Suprapubic skin (tissue), 4 donors: Measurements from ENCODE around the gene PLB1. TPM values are rescaled to one million over a fixed set of nuclear protein-coding genes. Genes with fewer than 3 reads are reported as not detected.
"Not testable (repeated sequence)": the region's sequence is repeated elsewhere in the genome, so short reads cannot be mapped to it uniquely, and the experiment has no call there.

Source experiments
- DNase-seq, 2 donors: peaks; one replicate each; pipeline ENCODE4 v3.0.0-alpha.2; 2019; ENCODE audit warnings: low spot score in 2 of 2
- H3K27ac ChIP-seq: fragments of 200-600 bp; sonication (generic); one replicate; pipeline ENCODE4 v1.5.1; 2019
- H3K27me3 ChIP-seq: fragments of 200-600 bp; sonication (generic); one replicate; pipeline ENCODE4 v1.5.1; 2019
- H3K36me3 ChIP-seq: fragments of 200-600 bp; sonication (generic); one replicate; pipeline ENCODE4 v1.5.1; 2019
- H3K4me1 ChIP-seq: fragments of 200-600 bp; sonication (generic); one replicate; pipeline ENCODE4 v1.5.1; 2019
- H3K4me3 ChIP-seq: fragments of 200-600 bp; sonication (generic); one replicate; pipeline ENCODE4 v1.5.1; 2019; ENCODE audit warnings: mild to moderate bottlenecking
- H3K9me3 ChIP-seq: fragments of 200-600 bp; sonication (generic); one replicate; pipeline ENCODE4 v1.5.1; 2019
- EP300 ChIP-seq: sonication (generic); formaldehyde crosslinking; IDR thresholded peaks from one replicate; pipeline ENCODE4 v1.6.1; 2017; ENCODE audit warnings: antibody characterized with exemption
- POLR2A ChIP-seq, 2 donors: fragments of 450-650 bp; IDR thresholded peaks; one replicate each; pipeline ENCODE4 v1.6.1; 2017; ENCODE audit warnings: antibody characterized with exemption in 2 of 2, mild to moderate bottlenecking in 2 of 2, moderate library complexity in 2 of 2
- POLR2AphosphoS5 ChIP-seq, 3 donors: sonication (generic); formaldehyde crosslinking; IDR thresholded peaks; one replicate each; pipeline ENCODE4 v1.6.1; 2017; ENCODE audit warnings: antibody characterized with exemption in 3 of 3
- WGBS: methylation state at CpG from one replicate; pipeline ENCODE4 v1.1.5; 2018; 5-methylcytosine and 5-hydroxymethylcytosine counted together
- total RNA-seq, 4 donors: library from RNA; depleted of rRNA; stranded (reverse); fragments of >200 nt; gene quantifications; one replicate each; pipeline ENCODE4 v1.1.0, GENCODE V29; 2016
- TF ChIP-seq, protein P1 (sequence below), 2 donors: fragments of 200-600 bp in 1 of 2; fragments of 450-650 bp in 1 of 2; sonication (generic) in 1 of 2; IDR thresholded peaks; one replicate each; pipeline ENCODE4 v1.5.1; 2016 to 2019; ENCODE audit warnings: antibody characterized with exemption in 2 of 2, mild to moderate bottlenecking in 1 of 2, moderate library complexity in 1 of 2

The PLB1 gene
- total RNA-seq, 4 donors from 2014 or later, result 3.9 to 21.6 (median 9.1) TPM

DNA sequence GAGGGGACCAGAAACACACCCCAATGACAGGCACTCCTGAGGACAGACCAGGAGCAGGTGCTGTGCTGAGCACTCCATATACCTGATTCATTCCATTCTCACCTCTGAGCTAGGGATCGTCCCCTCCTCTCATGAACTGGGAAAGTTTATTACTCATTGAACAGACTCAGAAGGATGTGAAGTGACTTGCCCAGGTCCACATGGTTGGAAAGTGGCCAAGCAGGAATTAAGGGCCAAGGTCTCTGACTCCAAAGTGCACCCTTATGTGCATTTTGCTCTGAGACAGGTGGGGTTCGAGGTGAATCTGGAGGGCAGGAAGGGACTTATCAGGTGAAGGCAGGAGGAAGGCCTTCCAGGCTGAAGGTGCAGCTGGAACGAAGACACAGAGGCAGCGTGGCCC is 25.1 kb upstream of the PLB1 start:
- no peaks in the 10 kb centered on the region for H3K9me3 ChIP-seq
- no peak for TF ChIP-seq EP300
- no peak for TF ChIP-seq POLR2A (IDR thresholded peaks at IDR 0.05)
- TF ChIP-seq, protein P1, sequence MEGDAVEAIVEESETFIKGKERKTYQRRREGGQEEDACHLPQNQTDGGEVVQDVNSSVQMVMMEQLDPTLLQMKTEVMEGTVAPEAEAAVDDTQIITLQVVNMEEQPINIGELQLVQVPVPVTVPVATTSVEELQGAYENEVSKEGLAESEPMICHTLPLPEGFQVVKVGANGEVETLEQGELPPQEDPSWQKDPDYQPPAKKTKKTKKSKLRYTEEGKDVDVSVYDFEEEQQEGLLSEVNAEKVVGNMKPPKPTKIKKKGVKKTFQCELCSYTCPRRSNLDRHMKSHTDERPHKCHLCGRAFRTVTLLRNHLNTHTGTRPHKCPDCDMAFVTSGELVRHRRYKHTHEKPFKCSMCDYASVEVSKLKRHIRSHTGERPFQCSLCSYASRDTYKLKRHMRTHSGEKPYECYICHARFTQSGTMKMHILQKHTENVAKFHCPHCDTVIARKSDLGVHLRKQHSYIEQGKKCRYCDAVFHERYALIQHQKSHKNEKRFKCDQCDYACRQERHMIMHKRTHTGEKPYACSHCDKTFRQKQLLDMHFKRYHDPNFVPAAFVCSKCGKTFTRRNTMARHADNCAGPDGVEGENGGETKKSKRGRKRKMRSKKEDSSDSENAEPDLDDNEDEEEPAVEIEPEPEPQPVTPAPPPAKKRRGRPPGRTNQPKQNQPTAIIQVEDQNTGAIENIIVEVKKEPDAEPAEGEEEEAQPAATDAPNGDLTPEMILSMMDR (IDR thresholded peaks at IDR 0.05), result no peak
- TF ChIP-seq POLR2AphosphoS5 (IDR thresholded peaks at IDR 0.05), result no peak
- no peaks in the 10 kb centered on the region for H3K36me3 ChIP-seq
- no peak overlapping the region for H3K4me3 ChIP-seq
- no peaks in the 10 kb centered on the region for H3K27me3 ChIP-seq
- no peak for DNase-seq
- peaks cover 18% of the 10 kb centered on the region for H3K4me1 ChIP-seq
- no peak overlapping the region for H3K27ac ChIP-seq
- 72% methylated on average over 4 of the region's 4 CpGs for WGBS

DNA sequence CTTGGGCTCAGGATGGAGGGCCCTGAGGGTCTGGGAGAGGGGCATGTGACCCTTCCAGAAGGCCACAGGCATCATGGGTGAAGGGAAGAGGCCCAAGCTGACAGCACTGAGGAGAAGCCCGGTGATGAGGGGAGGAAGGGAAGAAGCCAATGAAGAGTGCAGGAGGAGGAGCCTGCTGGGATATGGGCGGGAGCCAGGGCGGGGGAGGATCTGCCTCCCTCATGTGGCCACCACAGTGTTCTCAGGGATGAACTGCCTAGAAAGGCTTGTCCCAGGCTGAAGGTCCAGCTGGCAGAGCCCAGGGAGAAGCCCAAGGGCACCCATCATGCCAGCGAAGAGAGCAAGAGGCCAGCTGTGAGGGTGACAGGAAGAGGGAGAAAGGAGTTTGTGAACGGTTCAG is 24.6 kb upstream of the PLB1 start:
- TF ChIP-seq POLR2AphosphoS5 (IDR thresholded peaks at IDR 0.05), result no peak
- TF ChIP-seq, protein P1 (IDR thresholded peaks at IDR 0.05), result no peak
- 86% methylated on average over 5 of the region's 5 CpGs for WGBS
- H3K27ac ChIP-seq, result no peak overlapping the region
- H3K9me3 ChIP-seq, result no peaks in the 10 kb centered on the region
- no peaks in the 10 kb centered on the region for H3K27me3 ChIP-seq
- H3K4me1 ChIP-seq, result peaks cover 18% of the 10 kb centered on the region
- H3K4me3 ChIP-seq, result no peak overlapping the region
- DNase-seq, result no peak
- no peaks in the 10 kb centered on the region for H3K36me3 ChIP-seq

DNA sequence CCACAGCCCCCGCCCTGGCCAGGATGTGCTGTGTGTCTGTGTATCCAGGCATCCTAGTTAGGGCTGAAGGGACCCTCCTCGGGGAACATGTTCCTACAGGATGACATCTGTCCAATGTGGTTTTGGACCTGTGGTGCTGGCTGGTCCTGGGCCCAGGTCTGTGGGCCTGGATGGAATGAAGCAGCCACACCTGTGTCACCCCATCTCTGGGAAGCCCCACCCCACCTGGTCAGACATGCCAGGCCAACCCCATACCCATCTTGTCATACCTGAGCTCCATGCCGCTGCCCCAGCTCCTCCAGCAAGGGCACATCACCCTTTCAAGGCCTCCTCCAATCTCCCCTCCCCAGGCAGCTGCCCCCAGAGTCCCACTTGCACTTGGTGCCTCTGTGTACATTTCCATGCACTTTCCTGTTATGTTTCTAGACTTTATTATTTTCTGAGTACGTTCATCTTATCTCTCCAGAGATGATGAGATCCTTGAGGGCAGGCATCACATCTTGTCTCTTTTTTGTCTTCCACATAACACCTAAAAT is 24.1 kb upstream of the PLB1 start:
- Histone ChIP-seq H3K36me3 (no peaks in the 10 kb centered on the region), H3K4me1 (peaks cover 18% of the 10 kb centered on the region), H3K27ac (no peak overlapping the region), H3K4me3 (no peak overlapping the region), H3K27me3 (no peaks in the 10 kb centered on the region), H3K9me3 (no peaks in the 10 kb centered on the region)
- 87% methylated on average over 3 of the region's 4 CpGs for WGBS
- DNase-seq, result no peak
- TF ChIP-seq POLR2AphosphoS5 (IDR thresholded peaks at IDR 0.05) (no peak), EP300 (no peak), POLR2A (IDR thresholded peaks at IDR 0.05) (no peak)
- TF ChIP-seq, protein P1 (IDR thresholded peaks at IDR 0.05), result no peak

DNA sequence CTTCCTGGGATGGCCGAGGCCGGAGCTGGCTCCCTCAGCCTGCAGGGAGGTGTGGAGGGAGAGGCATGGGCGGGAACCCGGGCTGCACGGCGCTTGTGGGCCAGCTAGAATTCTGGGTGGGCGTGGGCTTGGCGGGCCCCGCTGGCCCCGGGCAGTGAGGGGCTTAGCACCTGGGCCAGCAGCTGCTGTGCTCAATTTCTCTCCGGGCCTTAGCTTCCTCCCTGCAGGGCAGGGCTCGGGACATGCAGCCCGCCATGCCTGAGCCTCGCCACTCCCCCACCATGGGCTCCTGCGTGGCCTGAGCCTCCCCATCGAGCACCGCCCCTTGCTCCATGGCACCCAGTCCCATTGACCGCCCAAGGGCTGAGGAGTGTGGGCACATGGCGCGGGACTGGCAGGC is 23.2 kb upstream of the PLB1 start:
- not testable (repeated sequence) for H3K27ac ChIP-seq, H3K4me3 ChIP-seq, DNase-seq, H3K36me3 ChIP-seq, H3K9me3 ChIP-seq, H3K27me3 ChIP-seq
- 89% methylated on average over 7 of the region's 20 CpGs for WGBS
- H3K4me1 ChIP-seq, result peaks cover 18% of the 10 kb centered on the region

- no peaks in the 10 kb centered on the region for H3K27me3 ChIP-seq
- WGBS, result 92% methylated on average over 3 of the region's 3 CpGs
- peaks cover 13% of the 10 kb centered on the region for H3K4me1 ChIP-seq
- no peak for DNase-seq
- no peak overlapping the region for H3K27ac ChIP-seq
- no peaks in the 10 kb centered on the region for H3K9me3 ChIP-seq
- TF ChIP-seq, protein P1 (IDR thresholded peaks at IDR 0.05), result no peak
- no peak for TF ChIP-seq EP300
- TF ChIP-seq POLR2AphosphoS5 (IDR thresholded peaks at IDR 0.05), result no peak
- TF ChIP-seq POLR2A (IDR thresholded peaks at IDR 0.05), result no peak
- no peak overlapping the region for H3K4me3 ChIP-seq
- no peaks in the 10 kb centered on the region for H3K36me3 ChIP-seq
Observed at GRCh38 chr2:28475088-28475595, 20.7 kb upstream of the PLB1 start.

DNA sequence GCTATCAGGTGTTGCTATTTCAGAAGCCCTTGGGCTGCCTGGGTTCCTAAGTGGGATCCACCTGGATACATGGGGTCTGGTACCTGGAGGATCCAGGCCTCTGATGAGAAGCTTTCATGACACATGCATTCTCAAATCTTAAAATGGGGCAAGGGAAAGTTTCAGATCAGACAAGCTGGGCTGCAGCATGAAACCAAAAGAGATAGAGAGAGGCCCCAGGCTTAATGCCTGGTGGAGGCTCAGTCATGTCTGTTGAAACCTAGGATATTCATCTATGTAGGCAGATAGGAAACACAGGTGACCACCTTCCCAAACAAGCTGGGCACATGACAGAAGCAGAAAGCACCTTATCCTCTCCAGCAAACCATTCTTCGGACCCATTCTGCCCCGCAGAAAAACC is 18.8 kb upstream of the PLB1 start:
- no peaks in the 10 kb centered on the region for H3K36me3 ChIP-seq
- H3K27ac ChIP-seq, result no peak overlapping the region
- H3K4me3 ChIP-seq, result no peak overlapping the region
- H3K4me1 ChIP-seq, result no peaks in the 10 kb centered on the region
- 91% methylated on average over 2 of the region's 2 CpGs for WGBS
- H3K9me3 ChIP-seq, result no peaks in the 10 kb centered on the region
- no peaks in the 10 kb centered on the region for H3K27me3 ChIP-seq
- TF ChIP-seq POLR2A (IDR thresholded peaks at IDR 0.05) (no peak), POLR2AphosphoS5 (IDR thresholded peaks at IDR 0.05) (no peak), EP300 (no peak)
- TF ChIP-seq, protein P1 (IDR thresholded peaks at IDR 0.05), result no peak
- DNase-seq, result no peak
